GM18861 (cell line): ENCODE measurements around the gene RSPH1.

Experiments
- ATAC-seq: cut with Tn5 transposase; IDR thresholded peaks from one replicate; pipeline ENCODE4 v1.9.1; 2021; ENCODE audit not compliant: unreplicated experiment

Gene RSPH1

DNA sequence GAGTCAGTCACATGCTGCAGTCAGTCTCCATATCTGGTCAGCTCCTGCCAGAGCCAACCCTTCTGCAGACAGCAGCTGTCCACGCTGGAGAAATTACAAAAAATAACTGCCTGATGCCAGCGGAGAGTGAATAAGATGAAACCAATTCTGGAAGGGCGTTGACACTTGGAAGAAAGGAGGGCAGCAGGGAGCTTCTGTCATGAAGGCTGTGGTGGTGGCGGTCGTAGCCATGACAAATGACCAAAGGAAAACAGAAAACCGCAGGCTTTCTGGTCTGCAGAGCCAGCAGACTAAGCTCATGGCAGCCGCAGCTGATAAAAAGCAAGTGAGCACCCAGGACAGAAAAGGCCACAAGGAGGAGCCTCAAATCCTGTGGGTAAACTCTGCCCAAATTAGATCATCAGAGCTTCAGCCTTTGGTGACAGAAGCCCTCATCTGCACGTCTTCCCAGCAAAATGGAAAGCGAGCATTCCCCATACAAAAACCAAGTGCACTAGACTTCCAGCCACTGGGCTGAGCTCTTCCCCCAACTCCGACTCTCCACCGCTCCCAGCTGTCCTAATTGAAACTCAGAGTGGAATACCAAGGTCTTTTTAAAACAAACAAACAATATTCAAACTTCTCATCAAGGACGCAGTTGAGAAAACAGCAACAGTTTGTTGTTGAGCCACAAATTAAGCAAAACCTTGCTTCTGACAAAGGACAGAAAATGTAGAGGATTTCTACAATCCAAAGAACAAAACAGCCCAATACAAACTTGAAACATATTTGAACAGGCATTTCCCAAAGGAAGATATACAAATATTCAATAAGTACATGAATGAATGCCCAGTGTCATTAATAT, 28.7 kb downstream of the RSPH1 start:
- ATAC-seq = no peak

DNA sequence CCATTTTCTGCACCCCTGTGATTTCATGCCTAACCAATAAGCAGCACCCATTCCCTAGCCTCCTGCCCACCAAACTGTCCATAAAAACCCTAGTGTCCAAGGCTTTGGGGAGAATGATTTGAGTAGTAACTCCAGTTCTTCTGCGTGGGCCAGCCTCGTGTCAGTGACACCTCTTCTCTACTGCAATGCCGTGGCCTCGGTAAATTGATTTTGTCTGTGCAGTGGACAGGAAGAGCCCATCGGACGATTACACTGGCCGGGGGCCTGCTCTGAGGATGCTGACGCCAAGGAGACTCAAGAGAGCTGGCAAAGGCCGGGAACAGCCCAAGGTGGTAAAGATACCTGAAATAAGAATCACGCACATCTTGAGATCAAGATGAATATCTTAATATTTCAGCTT, 29.3 kb downstream of the RSPH1 start:
- no peak for ATAC-seq

GRCh38 chr21:42465803-42466127, 30.3 kb downstream of the RSPH1 start:
- ATAC-seq = peak; percentile 8

DNA sequence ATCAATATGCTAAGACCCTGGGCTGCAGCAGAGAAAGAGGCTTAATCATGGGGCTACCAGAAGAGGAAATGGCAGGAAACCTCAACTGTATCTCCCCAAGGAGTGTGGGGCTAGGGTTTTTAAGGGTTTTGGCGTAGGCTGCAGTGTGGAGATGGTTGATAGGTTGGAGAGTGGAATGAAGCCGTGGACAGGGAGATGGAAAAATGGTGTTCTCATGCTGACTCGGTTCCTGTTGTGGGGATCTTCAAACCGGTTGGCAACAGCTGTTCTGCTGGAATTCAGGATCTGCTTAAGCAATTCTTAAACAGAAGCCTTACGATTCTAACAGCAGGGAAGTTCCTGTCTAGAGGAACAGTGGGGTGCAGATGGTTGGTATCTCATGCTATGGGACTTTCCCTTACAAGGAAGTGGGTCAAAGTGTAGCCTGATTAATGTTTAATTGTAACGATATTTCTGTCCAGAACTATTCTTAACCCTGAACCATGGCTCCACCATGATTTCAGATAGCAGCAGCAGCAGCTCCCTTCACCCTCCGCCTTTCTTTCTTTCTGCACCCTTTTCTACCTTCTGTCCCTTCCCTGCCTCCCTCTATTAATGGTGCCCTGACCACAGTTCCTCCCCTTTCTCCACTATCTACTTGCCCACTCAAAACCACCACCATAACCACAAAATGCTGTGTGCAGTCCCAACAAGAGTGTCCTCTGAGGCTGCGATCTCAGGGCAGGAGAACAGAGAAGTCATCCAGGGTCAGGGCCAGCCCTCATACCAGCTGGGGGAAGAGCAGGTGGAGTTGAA, 30.8 kb downstream of the RSPH1 start:
- ATAC-seq = peak; percentile 30

GRCh38 chr21:42463861-42464515, 32.0 kb downstream of the RSPH1 start:
- no peak for ATAC-seq

- no peak for ATAC-seq
These were observed 33.8 kb downstream of the RSPH1 start for GRCh38 chr21:42461881-42462877.

DNA sequence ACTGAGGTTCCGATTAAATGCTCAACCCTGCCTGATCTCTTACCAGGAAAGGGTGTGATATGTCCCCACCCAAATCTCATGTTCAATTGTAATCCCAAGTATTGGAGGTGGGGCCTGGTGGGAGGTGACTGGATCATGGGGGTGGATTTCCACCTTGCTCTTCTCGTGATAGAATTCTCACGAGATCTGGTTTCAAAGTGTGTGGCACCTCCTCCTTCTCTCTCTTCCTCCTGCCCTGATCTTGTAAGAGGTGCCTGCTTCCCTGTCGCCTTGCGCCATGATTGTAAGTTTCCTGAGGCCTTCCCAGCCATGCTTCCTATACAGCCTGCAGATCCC, 34.9 kb downstream of the RSPH1 start:
- ATAC-seq = no peak

GRCh38 chr21:42460391-42461184, 35.4 kb downstream of the RSPH1 start:
- peak; percentile 35 for ATAC-seq

GRCh38 chr21:42459546-42460215, 36.3 kb downstream of the RSPH1 start:
- ATAC-seq = no peak

- ATAC-seq = no peak
These were observed 37.0 kb downstream of the RSPH1 start for GRCh38 chr21:42459082-42459460.

DNA sequence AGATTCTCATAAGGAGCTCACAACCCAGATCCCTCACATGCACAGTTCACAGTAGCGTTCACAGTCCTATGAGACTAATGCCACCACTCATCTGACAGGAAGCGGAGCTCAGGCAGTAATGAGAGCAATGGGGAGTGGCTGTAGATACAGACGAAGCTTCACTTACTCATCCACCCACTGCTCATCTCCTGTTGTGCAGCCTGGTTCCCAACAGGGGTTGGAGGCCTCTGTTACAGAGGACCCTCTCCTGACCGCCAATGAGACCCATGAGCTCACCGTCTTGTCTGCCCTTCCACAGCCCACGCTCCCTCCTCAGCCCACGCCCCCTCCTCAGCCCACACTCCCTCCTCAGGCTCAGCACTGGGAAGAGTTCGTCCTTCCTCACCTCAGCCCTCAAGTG, 39.6 kb downstream of the RSPH1 start:
- ATAC-seq = no peak

- ATAC-seq = no peak
These were observed 40.1 kb downstream of the RSPH1 start for GRCh38 chr21:42455754-42456440.

DNA sequence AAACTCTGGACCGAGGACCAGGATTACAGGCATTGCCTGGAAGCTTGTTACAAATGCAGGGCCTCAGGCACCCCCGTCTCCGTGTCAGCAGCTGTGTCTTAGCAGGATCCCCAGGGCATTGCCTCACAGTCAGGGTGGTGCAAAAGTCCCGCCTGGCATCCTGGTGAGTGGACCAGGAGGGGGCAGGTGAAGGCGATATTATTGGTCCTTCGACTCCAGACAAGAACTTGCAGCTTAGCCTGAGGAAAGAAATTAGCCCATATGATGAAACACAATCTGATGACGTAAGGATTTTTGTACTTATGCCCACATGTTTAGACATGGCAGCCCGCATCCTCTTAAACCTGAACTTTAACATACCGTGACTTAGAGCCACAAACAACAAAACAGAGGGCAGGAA, 40.8 kb downstream of the RSPH1 start:
- ATAC-seq = no peak

DNA sequence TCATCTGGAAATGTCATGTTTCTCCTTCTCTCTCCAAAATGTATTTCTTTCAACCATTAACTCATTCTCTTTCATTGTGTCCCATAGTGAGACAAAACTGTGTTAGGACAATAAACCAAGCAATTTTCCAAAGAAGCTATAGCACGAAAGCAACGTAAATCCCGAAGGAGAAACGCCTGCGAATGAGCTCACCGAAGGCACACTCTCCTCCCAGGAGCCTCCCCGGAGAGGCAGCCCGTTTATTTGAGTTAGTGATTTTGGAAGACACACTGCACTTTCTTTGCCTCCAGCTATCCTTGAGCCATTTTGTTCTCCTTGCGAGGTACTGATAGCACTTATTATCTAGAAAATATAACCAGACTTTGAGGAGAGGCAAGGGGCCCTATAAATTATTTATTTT, 41.2 kb downstream of the RSPH1 start:
- ATAC-seq = no peak

DNA sequence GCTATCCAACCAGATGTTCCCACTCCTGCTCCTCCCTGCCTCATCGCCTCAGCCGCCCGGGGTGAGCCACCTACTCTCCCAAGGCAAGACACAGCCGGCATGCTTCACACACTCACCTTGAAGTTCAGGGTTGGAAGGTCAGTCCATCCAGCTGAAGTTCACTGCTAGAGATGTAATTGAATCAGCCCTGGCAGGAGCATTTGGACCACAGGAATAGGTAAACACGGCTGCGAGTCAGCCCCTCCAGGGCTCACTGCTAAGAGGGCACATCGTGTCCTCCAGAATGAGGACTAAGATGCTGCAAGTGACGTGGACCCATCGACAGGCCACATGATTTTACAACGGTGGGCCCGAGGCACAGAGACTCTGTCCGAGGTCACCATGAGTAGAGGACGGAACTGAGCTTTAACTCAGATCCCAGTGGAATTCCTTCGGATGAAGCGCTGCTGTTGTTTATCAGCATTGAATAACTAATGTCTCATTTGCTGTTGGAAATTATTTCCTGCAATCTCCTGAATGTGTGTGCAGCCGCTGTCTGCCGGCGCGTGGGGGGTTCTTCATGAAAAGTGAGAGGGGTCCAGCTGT, 41.9 kb downstream of the RSPH1 start:
- no peak for ATAC-seq

DNA sequence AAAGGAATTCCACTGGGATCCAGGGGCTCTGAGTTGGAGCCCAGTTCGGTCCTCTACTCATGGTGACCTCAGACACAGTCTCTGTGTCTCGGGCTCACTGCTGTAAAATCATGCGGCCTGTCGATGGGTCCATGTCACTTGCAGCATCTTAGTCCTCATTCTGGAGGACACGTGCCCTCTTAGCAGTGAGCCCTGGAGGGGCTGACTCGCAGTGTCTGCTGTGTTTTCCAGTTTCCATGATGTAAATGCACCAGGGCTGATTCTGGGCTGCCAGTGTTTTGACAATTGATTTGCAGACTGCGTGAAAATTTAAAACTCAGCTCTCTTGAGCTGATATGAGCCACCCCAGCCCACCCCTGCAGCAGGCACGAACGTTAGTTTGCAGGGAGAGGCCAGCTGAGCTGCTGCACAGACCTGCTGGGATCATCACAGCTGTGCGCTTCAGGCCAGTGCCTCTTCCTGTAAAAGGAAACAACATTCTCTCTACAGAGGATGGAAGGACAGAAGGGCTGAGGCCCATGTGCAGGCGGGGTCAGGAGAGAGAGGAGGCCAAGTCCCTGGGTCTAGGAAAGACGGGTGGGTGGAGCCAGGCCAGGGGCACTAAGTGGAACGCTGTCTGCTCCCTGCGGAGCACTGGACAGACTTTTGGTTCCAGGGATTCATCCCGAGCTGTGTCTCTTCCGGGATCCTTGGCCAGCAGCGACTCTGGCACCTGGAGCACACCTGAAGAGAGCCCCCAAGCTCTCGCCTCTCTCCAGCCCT, 42.6 kb downstream of the RSPH1 start:
- ATAC-seq = no peak

- no peak for ATAC-seq
These were observed 43.4 kb downstream of the RSPH1 start for GRCh38 chr21:42452401-42453223.
